ENCODE measurements around the gene LHX3. TPM values are rescaled to one million over a fixed set of nuclear protein-coding genes. Genes with fewer than 3 reads are reported as not detected.

The LHX3 gene
- polyA plus RNA-seq, 1 of the 3 experiments (the other 2 are of a cell fraction), result not detected

GRCh38 chr9:136209786-136210185, 4.9 kb upstream of the LHX3 start:
- no peaks in the 10 kb centered on the region for H3K79me2 ChIP-seq (ENCODE audit: insufficient read depth)
- H4K20me1 ChIP-seq (ENCODE audit: insufficient read depth), result peaks cover 15% of the 10 kb centered on the region; the same call in 1 of the 2 replicates
- H3K9me2 ChIP-seq, result no peaks in the 10 kb centered on the region
- DNase-seq, result no peak
- no peaks in the 10 kb centered on the region for H3K9me3 ChIP-seq
- ChIA-PET POLR2A (no interaction called here), CTCF (interaction anchor here (0.9 to 4.8 kb wide), 3 partner anchors 10 to 74 kb away, joined by 3 to 32 read pairs (median 5); no protein-coding TSS in a partner anchor)
- no peak overlapping the region for H3K4me2 ChIP-seq
- H3K4me3 ChIP-seq (ENCODE audit: low read depth in 2 of 2, low read length in 1 of 2), result no peak overlapping the region
- H3F3A ChIP-seq (replicated peaks; ENCODE audit: insufficient read depth), result no peaks in the 10 kb centered on the region
- H3K27ac ChIP-seq (ENCODE audit: low read depth in 2 of 2, low read length in 1 of 2), result no peak overlapping the region
- H3K27me3 ChIP-seq (ENCODE audit: insufficient read depth), result no peaks in the 10 kb centered on the region
- TF ChIP-seq RXRA (IDR thresholded peaks at IDR 0.05; ENCODE audit: borderline replicate concordance, low read depth) (no peak), NRF1 (IDR thresholded peaks at IDR 0.05; ENCODE audit: low read depth, low read length) (no peak), CHD2 (IDR thresholded peaks at IDR 0.05; ENCODE audit: low read length, partially characterized antibody) (no peak), GATA2 (CRISPR knock-in tag; IDR thresholded peaks at IDR 0.05) (no peak), JUND (IDR thresholded peaks at IDR 0.05) (no peak), EP300 (IDR thresholded peaks at IDR 0.05; ENCODE audit: borderline replicate concordance in 1 of 2, low read depth in 1 of 2, low read length in 1 of 2) (no peak), RFX5 (IDR thresholded peaks at IDR 0.05; ENCODE audit: low read length) (no peak), GABPA (IDR thresholded peaks at IDR 0.05; ENCODE audit: low read depth) (no peak), FOSL2 (IDR thresholded peaks at IDR 0.05; ENCODE audit: borderline replicate concordance, low read depth) (no peak), TEAD4 (IDR thresholded peaks at IDR 0.05; ENCODE audit: borderline replicate concordance, insufficient read depth) (no peak), FOXM1 (IDR thresholded peaks at IDR 0.05; ENCODE audit: low read depth) (no peak)
- TF ChIP-seq, protein P1, sequence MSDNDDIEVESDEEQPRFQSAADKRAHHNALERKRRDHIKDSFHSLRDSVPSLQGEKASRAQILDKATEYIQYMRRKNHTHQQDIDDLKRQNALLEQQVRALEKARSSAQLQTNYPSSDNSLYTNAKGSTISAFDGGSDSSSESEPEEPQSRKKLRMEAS (IDR thresholded peaks at IDR 0.05; ENCODE audit: low read depth), result no peak
- TF ChIP-seq, protein P2, sequence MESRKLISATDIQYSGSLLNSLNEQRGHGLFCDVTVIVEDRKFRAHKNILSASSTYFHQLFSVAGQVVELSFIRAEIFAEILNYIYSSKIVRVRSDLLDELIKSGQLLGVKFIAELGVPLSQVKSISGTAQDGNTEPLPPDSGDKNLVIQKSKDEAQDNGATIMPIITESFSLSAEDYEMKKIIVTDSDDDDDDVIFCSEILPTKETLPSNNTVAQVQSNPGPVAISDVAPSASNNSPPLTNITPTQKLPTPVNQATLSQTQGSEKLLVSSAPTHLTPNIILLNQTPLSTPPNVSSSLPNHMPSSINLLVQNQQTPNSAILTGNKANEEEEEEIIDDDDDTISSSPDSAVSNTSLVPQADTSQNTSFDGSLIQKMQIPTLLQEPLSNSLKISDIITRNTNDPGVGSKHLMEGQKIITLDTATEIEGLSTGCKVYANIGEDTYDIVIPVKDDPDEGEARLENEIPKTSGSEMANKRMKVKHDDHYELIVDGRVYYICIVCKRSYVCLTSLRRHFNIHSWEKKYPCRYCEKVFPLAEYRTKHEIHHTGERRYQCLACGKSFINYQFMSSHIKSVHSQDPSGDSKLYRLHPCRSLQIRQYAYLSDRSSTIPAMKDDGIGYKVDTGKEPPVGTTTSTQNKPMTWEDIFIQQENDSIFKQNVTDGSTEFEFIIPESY (IDR thresholded peaks at IDR 0.05; ENCODE audit: borderline replicate concordance, low read depth), result no peak
- H3K36me3 ChIP-seq (replicated peaks in 1 of 2; ENCODE audit: control insufficient read depth in 1 of 2, insufficient read depth in 2 of 2, low read length in 1 of 2), result peaks cover under 1 to 26% of the 10 kb centered on the region in 2 experiments
- H3K4me1 ChIP-seq (ENCODE audit: control insufficient read depth in 1 of 2, insufficient read depth in 2 of 2, low read depth in 1 of 2, low read length in 1 of 2), result peaks cover 0 to 9% of the 10 kb centered on the region in 2 experiments; a peak in 1 of 4 replicates
- H3K9ac ChIP-seq, result no peak overlapping the region
- no peak overlapping the region for H2AFZ ChIP-seq (ENCODE audit: low read depth)
- WGBS (ENCODE audit: low lambda C conversion rate), result 86% methylated on average over 12 of the region's 17 CpGs

DNA sequence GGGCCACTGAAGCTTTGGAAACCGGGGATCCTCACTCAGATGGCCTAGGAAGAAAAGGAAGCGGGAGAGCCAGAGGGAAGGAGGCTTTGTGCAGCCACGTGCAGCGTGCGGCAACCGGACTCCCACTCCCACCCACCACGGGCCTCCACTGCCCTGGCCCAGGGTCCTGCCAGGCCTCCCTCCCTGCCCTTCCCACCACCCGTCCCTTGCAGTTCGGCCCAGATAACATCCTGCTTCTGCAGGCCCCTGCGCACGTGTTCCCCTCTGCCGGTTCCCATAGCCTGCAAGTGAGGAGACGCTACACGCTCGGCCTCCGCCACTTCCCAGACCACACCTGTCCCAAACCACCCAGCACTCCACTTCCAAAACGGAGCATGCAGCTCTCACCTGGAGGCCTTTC, 4.3 kb upstream of the LHX3 start:
- no peaks in the 10 kb centered on the region for H3K9me2 ChIP-seq
- H3K27me3 ChIP-seq (ENCODE audit: insufficient read depth), result no peaks in the 10 kb centered on the region
- no peak overlapping the region for H3K9ac ChIP-seq
- H3K4me3 ChIP-seq (ENCODE audit: low read depth in 2 of 2, low read length in 1 of 2), result no peak overlapping the region
- peaks cover 0 to 20% of the 10 kb centered on the region in 2 experiments for H3K36me3 ChIP-seq (replicated peaks in 1 of 2; ENCODE audit: control insufficient read depth in 1 of 2, insufficient read depth in 2 of 2, low read length in 1 of 2)
- DNase-seq, result no peak
- no peaks in the 10 kb centered on the region for H3K9me3 ChIP-seq
- H3K4me2 ChIP-seq, result no peak overlapping the region
- 95% methylated on average over 17 of the region's 17 CpGs for WGBS (ENCODE audit: low lambda C conversion rate)
- no peaks in the 10 kb centered on the region for H3K79me2 ChIP-seq (ENCODE audit: insufficient read depth)
- H2AFZ ChIP-seq (ENCODE audit: low read depth), result no peak overlapping the region
- TF ChIP-seq EZH2phosphoT487 (IDR thresholded peaks at IDR 0.05; ENCODE audit: borderline replicate concordance, low read depth) (no peak), REST (IDR thresholded peaks at IDR 0.05; ENCODE audit: low read depth, low read length) (no peak), TEAD4 (IDR thresholded peaks at IDR 0.05; ENCODE audit: borderline replicate concordance, insufficient read depth) (no peak), GABPA (IDR thresholded peaks at IDR 0.05; ENCODE audit: low read depth) (no peak), FOSL2 (IDR thresholded peaks at IDR 0.05; ENCODE audit: borderline replicate concordance, low read depth) (no peak), TCF12 (IDR thresholded peaks at IDR 0.05) (no peak), SIN3A (IDR thresholded peaks at IDR 0.05; ENCODE audit: borderline replicate concordance, low read depth, low read length) (no peak), NRF1 (IDR thresholded peaks at IDR 0.05; ENCODE audit: low read depth, low read length) (no peak), ELF1 (IDR thresholded peaks at IDR 0.05) (no peak)
- TF ChIP-seq, protein P2 (IDR thresholded peaks at IDR 0.05; ENCODE audit: borderline replicate concordance, low read depth), result no peak
- TF ChIP-seq, protein P3, sequence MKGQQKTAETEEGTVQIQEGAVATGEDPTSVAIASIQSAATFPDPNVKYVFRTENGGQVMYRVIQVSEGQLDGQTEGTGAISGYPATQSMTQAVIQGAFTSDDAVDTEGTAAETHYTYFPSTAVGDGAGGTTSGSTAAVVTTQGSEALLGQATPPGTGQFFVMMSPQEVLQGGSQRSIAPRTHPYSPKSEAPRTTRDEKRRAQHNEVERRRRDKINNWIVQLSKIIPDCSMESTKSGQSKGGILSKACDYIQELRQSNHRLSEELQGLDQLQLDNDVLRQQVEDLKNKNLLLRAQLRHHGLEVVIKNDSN (IDR thresholded peaks at IDR 0.05; ENCODE audit: borderline replicate concordance, low read depth), result no peak
- ChIA-PET POLR2A (no interaction called here), CTCF (interaction anchor here (0.9 to 4.8 kb wide), 4 partner anchors 10 to 74 kb away, joined by 3 to 32 read pairs (median 10); no protein-coding TSS in a partner anchor)
- H3F3A ChIP-seq (replicated peaks; ENCODE audit: insufficient read depth), result no peaks in the 10 kb centered on the region
- peaks cover 17% of the 10 kb centered on the region for H4K20me1 ChIP-seq (ENCODE audit: insufficient read depth)
- H3K4me1 ChIP-seq (ENCODE audit: control insufficient read depth in 1 of 2, insufficient read depth in 2 of 2, low read depth in 1 of 2, low read length in 1 of 2), result peaks cover 0 to 9% of the 10 kb centered on the region in 2 experiments; a peak in 1 of 4 replicates
- no peak overlapping the region for H3K27ac ChIP-seq (ENCODE audit: low read depth in 2 of 2, low read length in 1 of 2)
